NCI-H526 (cell line): ENCODE data around the gene ALDOA.
A peak's percentile ranks its signal among the peaks of the same experiment; 100 is the strongest.

Experiments used
- DNase-seq, 2 experiments: peaks; one replicate each; lab custom pipeline; 2025; lab: John Stamatoyannopoulos, UW

Gene ALDOA

DNA sequence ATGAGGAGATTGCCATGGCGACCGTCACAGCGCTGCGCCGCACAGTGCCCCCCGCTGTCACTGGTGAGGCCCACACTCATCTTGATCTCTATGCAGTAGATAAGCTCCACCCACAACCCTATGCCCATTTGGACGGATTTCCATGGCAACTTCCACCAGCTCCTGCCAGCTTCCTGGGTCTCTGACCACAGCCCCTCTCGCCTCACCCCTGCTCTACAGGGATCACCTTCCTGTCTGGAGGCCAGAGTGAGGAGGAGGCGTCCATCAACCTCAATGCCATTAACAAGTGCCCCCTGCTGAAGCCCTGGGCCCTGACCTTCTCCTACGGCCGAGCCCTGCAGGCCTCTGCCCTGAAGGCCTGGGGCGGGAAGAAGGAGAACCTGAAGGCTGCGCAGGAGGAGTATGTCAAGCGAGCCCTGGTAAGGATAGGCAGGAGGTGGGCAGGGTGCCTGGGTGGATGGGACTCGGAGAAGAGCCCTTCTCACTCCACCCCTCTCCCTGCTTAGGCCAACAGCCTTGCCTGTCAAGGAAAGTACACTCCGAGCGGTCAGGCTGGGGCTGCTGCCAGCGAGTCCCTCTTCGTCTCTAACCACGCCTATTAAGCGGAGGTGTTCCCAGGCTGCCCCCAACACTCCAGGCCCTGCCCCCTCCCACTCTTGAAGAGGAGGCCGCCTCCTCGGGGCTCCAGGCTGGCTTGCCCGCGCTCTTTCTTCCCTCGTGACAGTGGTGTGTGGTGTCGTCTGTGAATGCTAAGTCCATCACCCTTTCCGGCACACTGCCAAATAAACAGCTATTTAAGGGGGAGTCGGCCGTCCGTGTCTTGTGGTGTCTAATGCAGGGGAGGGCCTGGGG lies 4.3 kb downstream of the ALDOA start:
- no peak for DNase-seq

DNA sequence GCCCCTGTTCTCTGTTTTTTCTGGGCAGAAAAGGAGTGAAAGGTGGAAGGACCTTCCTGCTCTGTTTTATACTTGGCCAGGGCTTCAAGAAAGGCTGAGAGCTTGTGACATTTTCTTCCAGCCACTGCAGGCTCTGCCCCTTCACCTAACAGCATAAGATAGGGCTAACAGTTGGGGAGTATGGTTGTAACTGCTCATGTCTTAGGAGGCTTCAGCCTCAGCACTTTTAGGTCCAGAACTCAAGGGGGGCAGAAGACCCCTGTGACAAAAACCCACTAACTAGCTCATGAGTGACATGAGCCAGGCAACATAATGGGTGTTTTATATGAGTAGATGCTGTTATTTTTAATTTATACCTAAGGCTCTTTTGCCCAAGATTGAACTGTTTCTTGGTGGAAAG lies 4.9 kb downstream of the ALDOA start:
- DNase-seq = no peak

DNA sequence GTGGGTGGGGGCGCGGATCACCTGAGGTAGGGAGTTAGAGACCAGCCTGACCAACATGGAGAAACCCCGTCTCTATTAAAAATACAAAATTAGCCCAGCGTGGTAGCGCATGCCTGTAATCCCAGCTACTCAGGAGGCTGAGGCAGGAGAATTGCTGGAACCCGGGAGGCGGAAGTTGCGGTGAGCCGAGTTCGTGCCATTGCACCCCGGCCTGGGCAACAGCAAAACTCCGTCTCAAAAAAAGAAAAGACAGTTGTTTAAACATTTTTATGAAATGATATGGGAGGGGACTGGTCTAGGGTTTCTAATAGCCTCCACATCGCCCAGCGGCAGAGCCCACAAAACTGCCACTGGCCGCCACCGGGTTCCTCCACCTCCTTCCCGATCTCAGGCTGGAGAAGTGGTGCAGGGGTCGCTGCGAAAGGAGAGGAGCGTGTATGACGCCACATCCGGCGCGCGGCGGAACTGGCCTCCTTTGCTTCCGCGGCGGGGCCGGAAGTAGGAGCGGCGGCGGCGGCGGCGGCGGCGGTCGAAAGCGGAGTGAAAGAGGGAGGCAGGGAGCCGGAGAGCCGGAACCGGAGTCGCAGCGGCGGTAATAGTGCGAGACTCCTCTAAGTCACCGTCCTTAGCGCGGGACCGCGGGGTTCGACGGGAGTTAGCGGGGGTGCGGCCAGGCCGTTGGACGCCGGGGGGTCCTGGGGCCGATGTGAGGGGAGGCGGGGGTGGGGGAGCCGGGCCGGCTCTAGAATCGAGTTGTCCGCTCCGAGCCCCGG lies 10.1 kb downstream of the ALDOA start, which contains the start of gene PPP4C:
TSS of gene PPP4C (plus strand) at position 492 of the 773 bp plus-strand sequence. CDS start 384 bp downstream, outside the sequence.
- DNase-seq = peak; percentile 61 to 92

DNA sequence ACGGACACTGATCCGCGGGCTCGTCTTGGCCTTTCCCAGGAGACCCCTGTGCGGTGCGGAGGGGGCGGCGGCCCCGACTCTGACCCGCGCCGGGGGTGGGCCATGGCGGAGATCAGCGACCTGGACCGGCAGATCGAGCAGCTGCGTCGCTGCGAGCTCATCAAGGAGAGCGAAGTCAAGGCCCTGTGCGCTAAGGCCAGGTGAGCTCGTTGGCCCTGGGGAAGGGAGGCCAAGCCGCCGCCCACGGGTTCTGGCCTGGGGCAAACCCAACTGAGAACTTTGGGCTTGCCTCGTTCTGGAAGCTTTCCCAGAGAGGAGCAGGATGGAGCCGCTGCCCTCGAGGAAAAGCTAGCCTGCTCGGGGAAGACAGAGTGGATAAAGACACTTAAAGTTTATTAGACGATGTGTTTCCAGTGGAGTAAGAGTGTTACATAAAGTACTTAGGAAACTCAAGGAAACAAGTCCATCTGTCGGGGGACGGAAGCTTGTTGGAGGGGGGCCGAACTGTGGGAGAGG lies 10.8 kb downstream of the ALDOA start:
- no peak for DNase-seq

DNA sequence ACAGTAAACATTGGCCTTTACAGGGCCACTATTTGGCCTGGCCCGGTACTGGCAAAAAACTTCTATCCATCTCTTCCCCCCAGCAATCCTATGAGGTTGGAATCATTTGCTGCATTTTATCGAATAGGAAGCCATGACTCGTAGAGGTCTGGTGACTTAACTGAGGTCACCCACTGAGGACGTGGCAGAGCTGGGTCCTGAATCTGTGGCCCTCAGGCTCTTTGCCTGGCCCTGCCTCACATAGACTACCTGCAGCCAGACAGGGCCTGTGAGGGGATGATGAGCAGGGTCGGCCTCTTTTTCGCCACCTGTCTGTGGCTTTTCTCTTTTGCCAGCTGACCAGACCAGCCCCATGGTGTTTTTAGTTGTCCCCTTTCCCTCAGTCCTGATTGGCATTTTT lies 12.1 kb downstream of the ALDOA start:
- no peak for DNase-seq

DNA sequence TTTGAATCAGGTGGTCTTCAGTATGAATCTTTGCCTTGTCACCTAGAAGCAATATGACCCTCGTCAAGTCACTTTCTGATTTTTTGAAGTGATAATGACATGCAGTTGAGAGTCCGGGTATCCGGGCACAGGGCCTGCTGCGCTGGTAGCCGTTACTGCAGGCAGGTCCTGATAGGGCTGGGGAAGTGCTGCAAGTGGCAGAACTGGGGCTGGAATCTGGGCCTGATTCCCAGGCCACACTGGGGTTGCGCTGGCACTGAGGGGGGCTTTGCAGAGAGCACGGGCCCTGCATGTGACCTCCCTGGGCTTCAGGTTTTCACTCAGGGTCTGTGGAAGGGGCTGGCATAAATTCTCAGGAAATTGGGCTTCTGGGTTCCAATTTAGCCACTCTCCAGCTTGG lies 13.2 kb downstream of the ALDOA start:
- no peak for DNase-seq

DNA sequence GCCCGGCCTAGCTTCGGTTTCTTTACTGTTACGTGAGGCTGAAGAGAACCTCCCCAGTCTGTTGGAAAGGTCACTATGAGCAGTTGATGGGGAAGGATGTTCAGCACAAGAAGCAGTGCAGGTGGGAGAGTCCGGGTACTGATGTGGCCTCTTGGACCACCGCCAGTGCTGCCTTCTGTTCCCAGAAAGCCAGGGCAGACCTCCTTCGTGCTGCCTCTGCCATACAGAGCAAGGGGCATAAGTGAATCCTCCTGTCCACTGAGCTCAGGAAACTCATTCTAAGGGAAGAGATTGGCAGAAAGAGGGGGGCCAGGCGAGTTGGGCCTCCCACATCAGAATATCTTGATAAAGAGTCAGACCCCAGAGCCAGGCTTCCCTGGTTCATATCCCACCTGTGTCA lies 13.9 kb downstream of the ALDOA start:
- no peak for DNase-seq

DNA sequence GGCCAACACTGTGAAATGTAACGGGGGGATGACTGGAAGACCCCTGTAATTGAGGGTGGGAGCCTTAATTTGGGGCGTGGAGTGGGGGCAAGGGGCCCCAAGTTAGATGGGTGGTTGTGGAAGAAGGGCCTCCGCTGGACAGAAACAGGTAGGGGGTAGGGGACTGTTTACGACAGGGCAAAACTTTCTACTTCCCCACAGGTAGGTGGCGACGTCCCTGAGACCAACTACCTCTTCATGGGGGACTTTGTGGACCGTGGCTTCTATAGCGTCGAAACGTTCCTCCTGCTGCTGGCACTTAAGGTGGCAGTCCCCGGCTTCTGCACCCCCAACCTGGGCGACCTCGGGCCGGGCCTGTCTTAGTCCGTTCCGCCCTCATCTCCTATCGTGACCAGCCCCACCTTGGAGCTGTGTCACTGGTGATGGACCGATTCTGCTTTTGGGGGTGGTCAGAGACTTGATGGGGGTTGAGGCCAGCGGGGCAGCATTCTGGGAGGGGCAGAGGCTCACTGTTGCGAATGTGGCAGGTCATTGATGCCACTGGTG lies 17.1 kb downstream of the ALDOA start:
- DNase-seq = no peak

DNA sequence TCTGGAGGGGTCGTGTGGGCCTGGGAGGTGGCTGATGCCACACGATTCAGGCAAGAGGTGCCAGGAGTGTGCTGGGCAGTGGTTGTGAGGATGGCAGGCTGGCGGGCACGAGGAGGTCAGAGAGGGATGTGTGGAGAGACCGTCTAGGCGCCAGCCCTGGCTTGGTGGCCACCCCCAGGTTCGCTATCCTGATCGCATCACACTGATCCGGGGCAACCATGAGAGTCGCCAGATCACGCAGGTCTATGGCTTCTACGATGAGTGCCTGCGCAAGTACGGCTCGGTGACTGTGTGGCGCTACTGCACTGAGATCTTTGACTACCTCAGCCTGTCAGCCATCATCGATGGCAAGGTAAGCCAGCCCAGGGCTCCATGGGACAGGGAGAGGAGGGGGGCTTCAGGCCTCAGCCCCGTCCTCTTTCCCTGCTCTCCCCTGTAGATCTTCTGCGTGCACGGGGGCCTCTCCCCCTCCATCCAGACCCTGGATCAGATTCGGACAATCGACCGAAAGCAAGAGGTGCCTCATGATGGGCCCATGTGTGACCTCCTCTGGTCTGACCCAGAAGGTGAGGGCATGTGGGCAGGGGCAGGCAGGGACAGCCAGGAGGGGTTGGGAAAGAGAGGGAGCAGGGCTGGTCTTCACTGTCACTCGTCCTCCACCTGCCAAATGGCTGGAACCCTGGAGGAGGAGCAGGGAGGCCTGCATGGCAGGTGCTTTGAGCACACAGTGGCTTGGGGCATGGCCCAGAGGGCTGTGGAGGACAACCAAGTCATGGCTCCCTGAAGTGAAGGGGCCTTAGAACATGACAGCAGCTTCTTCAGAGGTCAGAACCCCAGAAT lies 17.9 kb downstream of the ALDOA start:
- no peak for DNase-seq

DNA sequence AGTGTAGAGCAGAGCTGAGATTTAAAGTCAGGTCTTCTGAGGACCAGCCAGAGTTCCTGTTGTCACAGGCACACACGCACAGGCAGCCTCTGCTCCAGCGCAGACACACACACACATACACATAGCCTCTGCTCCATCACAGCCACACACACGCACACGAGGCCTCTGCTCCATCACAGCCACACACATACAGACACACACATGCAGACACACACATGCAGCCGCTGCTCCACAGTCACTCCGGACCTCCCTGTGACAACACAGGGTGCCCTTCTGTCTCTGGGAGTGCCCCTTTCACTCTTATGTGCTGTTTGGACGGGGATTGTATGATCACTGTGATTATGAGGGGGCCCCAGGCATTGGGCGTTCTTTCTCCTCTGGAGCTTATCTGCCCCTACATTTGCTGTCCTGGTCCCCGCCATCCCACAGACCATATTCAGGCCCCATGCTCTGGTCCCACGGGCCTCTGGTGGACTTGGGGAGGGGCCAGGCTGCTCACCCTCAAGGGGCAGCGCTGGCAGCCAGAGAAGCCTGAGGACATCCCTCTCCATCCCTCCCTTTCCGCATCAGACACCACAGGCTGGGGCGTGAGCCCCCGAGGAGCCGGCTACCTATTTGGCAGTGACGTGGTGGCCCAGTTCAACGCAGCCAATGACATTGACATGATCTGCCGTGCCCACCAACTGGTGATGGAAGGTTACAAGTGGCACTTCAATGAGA lies 18.7 kb downstream of the ALDOA start:
- no peak for DNase-seq

DNA sequence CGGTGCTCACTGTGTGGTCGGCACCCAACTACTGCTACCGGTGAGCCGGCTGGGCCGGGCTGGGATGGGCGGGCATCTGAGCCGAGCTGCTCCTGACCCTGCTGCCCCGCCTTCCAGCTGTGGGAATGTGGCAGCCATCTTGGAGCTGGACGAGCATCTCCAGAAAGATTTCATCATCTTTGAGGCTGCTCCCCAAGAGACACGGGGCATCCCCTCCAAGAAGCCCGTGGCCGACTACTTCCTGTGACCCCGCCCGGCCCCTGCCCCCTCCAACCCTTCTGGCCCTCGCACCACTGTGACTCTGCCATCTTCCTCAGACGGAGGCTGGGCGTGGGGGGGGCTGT lies 19.2 kb downstream of the ALDOA start:
- no peak for DNase-seq

DNA sequence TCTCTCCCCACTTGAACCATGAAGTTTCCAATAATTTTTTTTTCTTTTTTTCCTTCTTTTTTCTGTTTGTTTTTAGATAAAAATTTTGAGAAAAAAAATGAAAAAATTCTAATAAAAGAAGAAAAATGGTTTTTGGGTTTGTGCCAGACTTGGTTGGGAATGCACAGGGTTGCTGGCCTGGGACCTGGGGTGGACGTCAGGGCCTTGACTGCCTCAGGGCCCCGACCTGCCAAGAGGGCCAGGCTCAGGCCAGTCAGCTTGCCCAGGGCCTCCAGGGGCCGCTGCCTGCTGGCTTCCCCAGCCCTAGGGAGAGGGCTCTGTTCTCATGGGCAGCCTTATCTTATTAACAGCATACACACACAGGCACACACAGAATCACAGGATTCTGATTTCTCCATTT lies 19.7 kb downstream of the ALDOA start:
- DNase-seq = no peak

DNA sequence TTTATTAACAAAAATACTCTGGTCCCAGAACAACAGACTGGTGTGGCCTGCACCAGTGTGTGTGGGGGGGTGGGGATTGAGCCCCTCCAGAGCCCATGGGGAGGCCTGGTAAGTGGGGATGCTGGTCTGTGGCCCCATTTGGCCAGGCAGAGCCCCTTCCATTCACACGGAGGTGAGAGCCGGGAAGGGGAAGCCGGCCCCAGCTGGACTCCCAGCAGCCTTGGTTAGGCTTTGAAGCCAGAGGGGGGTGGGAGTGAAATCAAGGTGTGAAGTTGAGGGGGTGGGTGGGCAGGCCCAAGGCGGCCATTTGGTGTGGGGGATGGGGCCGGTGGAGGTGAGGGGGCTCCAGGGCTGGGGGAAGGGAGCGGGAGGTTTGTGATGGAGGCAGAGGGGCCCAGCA lies 20.3 kb downstream of the ALDOA start:
- no peak for DNase-seq

DNA sequence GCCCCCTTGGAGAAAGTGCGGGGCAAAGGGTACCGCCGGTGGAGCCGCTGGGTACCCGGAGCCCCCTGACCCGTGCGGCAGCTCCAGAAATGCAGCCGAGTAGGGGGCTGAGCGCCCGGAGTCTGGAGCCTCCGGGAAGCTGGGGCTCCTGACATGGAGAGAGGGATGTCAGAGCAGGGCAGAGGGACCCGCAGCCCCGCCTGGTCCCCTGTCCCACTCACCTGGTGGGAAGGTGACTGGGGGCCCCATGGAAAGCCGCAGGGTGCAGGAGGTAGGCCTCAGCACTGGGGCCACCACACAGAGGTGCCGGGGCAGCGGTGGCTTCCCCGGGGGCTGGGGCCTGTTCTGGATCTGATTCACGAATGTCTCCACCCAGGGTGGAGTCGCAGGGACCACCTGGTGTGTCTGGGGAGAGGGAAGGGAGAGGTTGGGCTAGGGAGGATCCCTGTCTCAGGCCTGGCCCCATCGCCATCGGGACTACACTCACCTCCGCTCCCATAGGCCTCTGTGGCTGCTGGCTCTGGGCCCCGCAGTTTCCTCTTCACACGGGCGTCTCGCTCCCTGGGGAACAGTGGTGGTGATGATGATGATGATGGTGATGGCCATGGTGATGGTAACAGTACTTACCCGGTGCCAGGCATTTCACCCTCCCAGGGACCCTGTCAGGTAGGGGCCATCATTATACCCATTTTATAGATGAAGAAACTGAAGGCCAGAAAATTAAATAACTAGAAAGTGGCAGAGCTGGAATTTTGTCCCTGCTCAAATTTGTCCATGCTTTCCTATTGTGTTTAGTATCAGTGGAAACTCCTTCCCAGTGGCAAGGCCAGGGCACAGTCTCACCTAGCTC lies 21.0 kb downstream of the ALDOA start:
- DNase-seq = no peak

DNA sequence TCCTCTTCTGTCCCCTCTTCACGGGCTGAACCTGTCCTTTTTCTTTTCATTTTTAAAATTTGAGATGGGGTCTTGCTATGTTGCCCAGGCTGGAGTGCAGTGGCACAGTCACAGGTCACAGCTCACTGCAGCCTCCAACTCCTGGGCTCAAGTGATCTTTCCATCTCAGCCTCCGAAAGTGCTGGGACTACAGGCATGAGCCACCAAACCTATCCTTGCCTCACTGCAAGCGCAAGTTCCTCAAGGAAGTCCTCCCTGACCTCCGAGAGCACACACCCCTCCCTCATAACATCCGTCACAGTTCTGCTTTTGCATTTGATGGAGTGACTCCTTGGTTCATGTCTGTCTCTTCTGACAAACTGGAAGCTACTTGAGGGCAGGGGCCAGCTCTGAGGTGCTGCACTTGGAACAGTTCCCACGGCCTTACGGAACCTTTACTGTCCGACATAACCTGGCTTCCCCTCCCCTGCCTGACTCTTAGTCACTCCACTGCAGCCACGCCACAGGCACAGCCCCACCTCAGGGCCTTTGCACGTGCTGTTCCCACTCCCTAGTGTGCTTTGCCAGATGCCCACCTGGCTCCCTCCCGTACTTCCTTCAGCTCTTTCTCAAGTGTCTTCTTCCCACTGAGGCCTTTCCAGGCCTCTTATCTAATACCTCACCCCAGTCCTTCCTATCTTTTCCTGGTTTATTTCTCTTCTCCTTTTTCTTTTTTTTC lies 21.8 kb downstream of the ALDOA start:
- no peak for DNase-seq

DNA sequence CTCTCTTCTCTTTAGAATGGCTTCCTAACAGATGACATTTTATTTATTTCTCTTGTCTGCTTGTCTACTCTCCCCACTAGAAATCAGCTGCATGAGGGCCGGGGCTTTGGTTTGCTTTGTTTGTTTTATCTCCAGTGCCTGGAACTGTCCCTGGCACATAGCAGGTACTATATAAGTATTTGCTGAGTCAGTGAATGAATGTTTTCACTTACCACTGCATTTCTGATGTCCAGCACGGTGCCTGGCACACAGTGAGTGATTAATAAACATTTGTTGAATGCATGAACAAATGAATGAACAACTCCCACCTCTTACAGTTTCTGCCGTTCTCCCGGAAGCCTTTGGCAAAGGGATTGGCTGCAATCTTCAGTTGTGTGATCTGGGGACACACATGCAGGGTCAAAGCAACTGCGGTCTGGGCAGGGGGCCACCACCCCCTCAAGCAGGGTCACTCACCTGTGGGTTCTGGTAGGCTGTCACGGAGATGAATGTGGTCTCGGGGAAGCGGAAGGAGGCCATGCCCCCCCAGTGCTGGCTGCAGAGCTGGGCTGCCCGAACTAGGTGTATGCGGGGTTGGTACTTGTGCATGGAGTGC lies 22.8 kb downstream of the ALDOA start:
- no peak for DNase-seq

DNA sequence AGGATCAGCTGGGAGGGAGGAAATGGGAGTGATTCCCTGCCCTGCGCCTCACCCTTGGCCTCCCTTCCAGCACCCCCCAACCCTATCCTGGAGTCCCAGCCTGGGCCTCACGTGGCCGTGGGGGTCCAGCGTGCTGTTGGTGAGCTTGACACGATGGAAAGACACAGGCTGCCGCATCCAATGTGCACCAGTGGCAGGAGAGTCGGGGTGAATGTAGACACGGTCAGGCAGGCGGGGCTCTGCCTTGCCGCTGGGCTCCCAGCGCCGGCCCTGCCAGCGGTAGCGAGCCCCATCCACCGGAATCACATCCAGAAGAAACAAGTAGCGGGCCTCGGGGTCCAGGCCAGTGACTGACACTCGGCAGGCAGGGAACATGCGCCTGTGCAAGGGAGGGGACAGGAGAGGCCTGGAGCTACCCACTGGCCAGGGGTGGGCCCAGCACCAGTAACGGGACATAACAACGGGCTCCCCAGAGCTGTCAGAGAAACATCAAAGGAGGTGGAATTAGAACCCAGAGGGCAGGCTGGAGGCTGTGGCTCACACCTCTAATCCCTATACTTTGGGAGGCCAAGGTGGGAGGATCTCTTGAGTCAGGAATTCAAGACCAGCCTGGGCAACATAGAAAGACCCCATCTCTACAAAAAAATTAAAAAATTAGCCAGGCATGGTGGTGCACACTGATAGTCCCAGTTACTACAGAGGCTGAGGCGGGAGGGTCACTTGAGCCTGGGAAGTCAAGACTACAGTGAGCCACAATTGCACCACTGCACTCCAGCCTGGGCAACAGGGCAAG lies 23.5 kb downstream of the ALDOA start:
- DNase-seq = no peak

DNA sequence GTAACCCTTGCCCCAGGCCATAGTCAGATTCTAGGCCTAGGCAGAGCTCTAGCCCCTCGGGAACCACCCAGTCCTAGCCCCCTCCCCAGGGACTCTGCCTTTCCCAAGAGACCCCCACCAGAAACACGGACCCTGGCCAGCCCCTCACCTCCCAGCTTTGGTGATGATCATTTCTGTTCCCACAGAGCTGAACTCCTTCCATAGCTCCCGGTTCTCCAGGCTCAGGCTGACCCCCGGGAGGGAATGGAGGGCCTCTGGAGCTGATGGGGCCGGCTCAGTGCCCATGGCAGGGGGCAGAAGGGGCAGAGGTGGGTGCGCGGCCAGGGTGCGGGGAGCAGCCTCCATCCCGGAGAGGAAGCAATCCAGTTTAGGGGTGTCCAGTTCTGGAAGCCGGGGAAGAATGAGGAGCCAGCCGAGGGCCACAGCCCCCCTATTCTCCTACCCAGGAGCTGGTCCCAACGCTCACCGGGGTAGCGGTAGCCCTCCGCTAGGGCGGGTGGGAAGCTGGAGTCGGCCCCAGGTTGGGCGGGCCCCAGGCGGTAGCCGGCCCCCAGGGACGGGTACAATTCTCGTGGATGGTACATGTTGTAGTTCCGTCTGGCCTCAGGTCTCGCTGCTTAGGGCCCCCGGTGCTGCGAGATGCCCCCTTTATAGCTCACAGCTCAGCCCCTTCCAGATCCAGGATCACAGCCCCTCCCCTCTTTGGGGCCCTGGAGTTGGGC lies 25.2 kb downstream of the ALDOA start:
- DNase-seq = no peak
